K562 (cell line): Measurements from ENCODE around the gene SERPINE3.

Experiments used
- ATF1 ChIP-seq, 2 experiments: fragments of 450-650 bp in 1 of 2; IDR thresholded peaks; 2 replicates each; pipeline ENCODE4 v1.6.1; 2016; ENCODE audit warnings: missing compliant biosample characterization in 1 of 2, missing genetic modification characterization in 1 of 2
- EGR1 ChIP-seq: fragments of 450-650 bp; conservative IDR thresholded peaks from 2 replicates; pipeline ENCODE4 v1.6.1; 2017; ENCODE audit warnings: mild to moderate bottlenecking

DNA sequence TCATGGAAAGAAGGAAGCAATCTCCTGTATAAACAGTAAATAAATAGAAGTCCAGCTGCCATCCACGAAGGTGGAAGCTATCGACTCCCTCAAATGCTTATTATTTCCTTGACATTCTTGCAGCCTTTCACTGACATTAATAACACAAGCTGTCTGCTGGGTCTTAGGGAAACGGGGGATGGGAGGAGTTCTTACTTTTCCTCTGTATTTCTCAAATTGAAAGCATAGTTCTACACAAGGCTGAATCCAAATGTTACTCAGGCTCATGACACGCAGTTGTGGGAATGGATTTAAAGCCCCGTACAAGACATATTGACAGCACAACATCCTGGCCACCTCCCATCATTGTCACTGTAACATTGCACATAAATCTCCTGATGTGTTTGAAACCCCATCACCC is 4.0 kb downstream of the SERPINE3 start:
- no peak for TF ChIP-seq EGR1
- TF ChIP-seq ATF1 (CRISPR knock-in tag; IDR thresholded peaks at IDR 0.05): no peak
- no peak for TF ChIP-seq ATF1 (tag; IDR thresholded peaks at IDR 0.05)
